Activated CD8-positive, alpha-beta memory T cell treated with anti-CD3 and anti-CD28 coated beads, Interleukin-2, amount 10 ng/mL, durations not matched to agents 7 days and 5 days (primary cell): ENCODE measurements around the gene SERPINF2. TPM values are rescaled to one million over a fixed set of nuclear protein-coding genes. Genes with fewer than 3 reads are reported as not detected.
"Not testable (repeated sequence)": the region's sequence is repeated elsewhere in the genome, so short reads cannot be mapped to it uniquely, and the experiment has no call there.

ENCODE experiments used
- ATAC-seq: fragments of 150-1000 bp; cut with Tn5 transposase; one replicate; pipeline ENCODE4 v1.10.0; 2021; ENCODE audit warnings: moderate library complexity
- CTCF ChIA-PET: fragments of 350-600 bp; sonication (Branson Sonifier 250); formaldehyde crosslinking; loops from one replicate; lab custom pipeline; 2021; ENCODE audit warnings: antibody characterized with exemption; lab: Charles Lee
- DNase-seq: peaks from one replicate; pipeline ENCODE4 v3.0.0-alpha.2; 2020
- H3K27ac Mint-ChIP-seq: one replicate; pipeline ENCODE4 v1.8.0; 2021; ENCODE audit warnings: mild to moderate bottlenecking, mixed read lengths
- H3K27me3 Mint-ChIP-seq: one replicate; pipeline ENCODE4 v1.8.0; 2021; ENCODE audit warnings: mixed read lengths
- H3K36me3 Mint-ChIP-seq: one replicate; pipeline ENCODE4 v1.8.0; 2021; ENCODE audit warnings: mild to moderate bottlenecking, mixed read lengths
- H3K4me1 Mint-ChIP-seq: one replicate; pipeline ENCODE4 v1.8.0; 2021; ENCODE audit warnings: mixed read lengths
- H3K4me3 Mint-ChIP-seq: one replicate; pipeline ENCODE4 v1.8.0; 2021; ENCODE audit warnings: mild to moderate bottlenecking, moderate library complexity, mixed read lengths
- H3K9me3 Mint-ChIP-seq: one replicate; pipeline ENCODE4 v1.8.0; 2022; ENCODE audit warnings: low read depth, mixed read lengths
- total RNA-seq, 2 experiments: library from RNA; stranded (reverse); gene quantifications; one replicate each; pipeline ENCODE4 v1.2.3, GENCODE V29; 2021

SERPINF2 gene
- total RNA-seq, 2 experiments from 2014 or later, result 0.18 to 0.19 TPM

- no peak overlapping the region for H3K4me3 Mint-ChIP-seq
- H3K27ac Mint-ChIP-seq, result no peak overlapping the region
- CTCF ChIA-PET, result interaction anchor here (0.6 to 2.2 kb wide), 6 partner anchors 16 to 68 kb away, joined by 3 to 10 read pairs (median 4); no protein-coding TSS in a partner anchor
- H3K27me3 Mint-ChIP-seq, result no peaks in the 10 kb centered on the region
- H3K36me3 Mint-ChIP-seq, result peaks cover 36% of the 10 kb centered on the region
- no peaks in the 10 kb centered on the region for H3K9me3 Mint-ChIP-seq
- H3K4me1 Mint-ChIP-seq, result peaks cover 2% of the 10 kb centered on the region
- ATAC-seq (no peak), DNase-seq (no peak)
Observed at GRCh38 chr17:1783834-1784611, 41.4 kb downstream of the SERPINF2 start.

- no peak for ATAC-seq
- DNase-seq, result no peak
- H3K36me3 Mint-ChIP-seq, result peaks cover 35% of the 10 kb centered on the region
- no peaks in the 10 kb centered on the region for H3K9me3 Mint-ChIP-seq
- CTCF ChIA-PET, result interaction anchor here (0.8 kb wide), 1 partner anchor 64 kb away, joined by 3 read pairs; no protein-coding TSS in a partner anchor
- peaks cover 2% of the 10 kb centered on the region for H3K4me1 Mint-ChIP-seq
- no peak overlapping the region for H3K4me3 Mint-ChIP-seq
- no peak overlapping the region for H3K27ac Mint-ChIP-seq
- no peaks in the 10 kb centered on the region for H3K27me3 Mint-ChIP-seq
Observed at GRCh38 chr17:1785930-1786329, 43.3 kb downstream of the SERPINF2 start.

- no peak overlapping the region for H3K27ac Mint-ChIP-seq
- DNase-seq (no peak), ATAC-seq (no peak)
- CTCF ChIA-PET, result no interaction called here
- peaks cover 32% of the 10 kb centered on the region for H3K36me3 Mint-ChIP-seq
- H3K27me3 Mint-ChIP-seq, result no peaks in the 10 kb centered on the region
- H3K9me3 Mint-ChIP-seq, result no peaks in the 10 kb centered on the region
- no peak overlapping the region for H3K4me3 Mint-ChIP-seq
- peaks cover 2% of the 10 kb centered on the region for H3K4me1 Mint-ChIP-seq
Observed at GRCh38 chr17:1786708-1787107, 44.0 kb downstream of the SERPINF2 start.

- CTCF ChIA-PET, result interaction anchor here (1.0 kb wide), 1 partner anchor 138 kb away, joined by 3 read pairs; the partner anchor contains the start of gene RILP
- H3K27ac Mint-ChIP-seq, result no peak overlapping the region
- no peak for DNase-seq
- ATAC-seq, result no peak
- H3K27me3 Mint-ChIP-seq, result no peaks in the 10 kb centered on the region
- H3K4me1 Mint-ChIP-seq, result no peaks in the 10 kb centered on the region
- H3K4me3 Mint-ChIP-seq, result no peak overlapping the region
- H3K9me3 Mint-ChIP-seq, result no peaks in the 10 kb centered on the region
- H3K36me3 Mint-ChIP-seq, result peaks cover 25% of the 10 kb centered on the region
Observed at GRCh38 chr17:1787301-1787902, 44.7 kb downstream of the SERPINF2 start.

GRCh38 chr17:1789936-1790335 is 47.3 kb downstream of the SERPINF2 start:
- H3K4me1 Mint-ChIP-seq, result peaks cover 3% of the 10 kb centered on the region
- H3K4me3 Mint-ChIP-seq, result no peak overlapping the region
- CTCF ChIA-PET, result no interaction called here
- H3K9me3 Mint-ChIP-seq, result no peaks in the 10 kb centered on the region
- DNase-seq (no peak), ATAC-seq (no peak)
- peaks cover 20% of the 10 kb centered on the region for H3K36me3 Mint-ChIP-seq
- H3K27me3 Mint-ChIP-seq, result no peaks in the 10 kb centered on the region
- no peak overlapping the region for H3K27ac Mint-ChIP-seq

- DNase-seq, result no peak
- H3K4me1 Mint-ChIP-seq, result peaks cover 6% of the 10 kb centered on the region
- ATAC-seq, result no peak
- CTCF ChIA-PET, result interaction anchor here (1.4 kb wide), 1 partner anchor 76 kb away, joined by 4 read pairs; no protein-coding TSS in a partner anchor
- H3K36me3 Mint-ChIP-seq, result peaks cover 20% of the 10 kb centered on the region
- no peaks in the 10 kb centered on the region for H3K27me3 Mint-ChIP-seq
- peak overlapping the region; percentile 46 for H3K27ac Mint-ChIP-seq
- H3K4me3 Mint-ChIP-seq, result no peak overlapping the region
- no peaks in the 10 kb centered on the region for H3K9me3 Mint-ChIP-seq
Observed at GRCh38 chr17:1792495-1793446, 50.1 kb downstream of the SERPINF2 start.

GRCh38 chr17:1793447-1793806 is 50.8 kb downstream of the SERPINF2 start:
- H3K36me3 Mint-ChIP-seq, result peaks cover 20% of the 10 kb centered on the region
- no peaks in the 10 kb centered on the region for H3K9me3 Mint-ChIP-seq
- H3K27me3 Mint-ChIP-seq, result no peaks in the 10 kb centered on the region
- no peak for DNase-seq
- H3K4me3 Mint-ChIP-seq, result no peak overlapping the region
- CTCF ChIA-PET, result interaction anchor here (1.4 kb wide), 1 partner anchor 77 kb away, joined by 4 read pairs; no protein-coding TSS in a partner anchor
- ATAC-seq, result no peak
- H3K4me1 Mint-ChIP-seq, result peaks cover 6% of the 10 kb centered on the region
- peak overlapping the region; percentile 46 for H3K27ac Mint-ChIP-seq

- CTCF ChIA-PET, result interaction anchor here (1.2 kb wide), 1 partner anchor 76 kb away, joined by 3 read pairs; no protein-coding TSS in a partner anchor
- Mint-ChIP-seq H3K4me3 (no peak overlapping the region), H3K9me3 (no peaks in the 10 kb centered on the region), H3K4me1 (peaks cover 6% of the 10 kb centered on the region), H3K27ac (no peak overlapping the region), H3K27me3 (no peaks in the 10 kb centered on the region), H3K36me3 (peaks cover 20% of the 10 kb centered on the region)
- DNase-seq (no peak), ATAC-seq (no peak)
Observed at GRCh38 chr17:1796800-1797199, 54.1 kb downstream of the SERPINF2 start.

- H3K27ac Mint-ChIP-seq, result peak overlapping the region; percentile 63
- no peaks in the 10 kb centered on the region for H3K9me3 Mint-ChIP-seq
- peaks cover 6% of the 10 kb centered on the region for H3K4me1 Mint-ChIP-seq
- H3K36me3 Mint-ChIP-seq, result peaks cover 20% of the 10 kb centered on the region
- CTCF ChIA-PET, result interaction anchor here (0.9 to 1.2 kb wide), 2 partner anchors 76 to 81 kb away, joined by 3 read pairs; no protein-coding TSS in a partner anchor
- H3K4me3 Mint-ChIP-seq, result no peak overlapping the region
- H3K27me3 Mint-ChIP-seq, result no peaks in the 10 kb centered on the region
- DNase-seq (no peak), ATAC-seq (no peak)
Observed at GRCh38 chr17:1797323-1797722, 54.7 kb downstream of the SERPINF2 start.

- DNase-seq, H3K4me3 Mint-ChIP-seq, ATAC-seq, H3K9me3 Mint-ChIP-seq, H3K27me3 Mint-ChIP-seq, H3K27ac Mint-ChIP-seq, H3K4me1 Mint-ChIP-seq: not testable (repeated sequence)
- CTCF ChIA-PET, result interaction anchor here (0.9 kb wide), 1 partner anchor 81 kb away, joined by 3 read pairs; no protein-coding TSS in a partner anchor
- H3K36me3 Mint-ChIP-seq, result peaks cover 20% of the 10 kb centered on the region
Observed at GRCh38 chr17:1797846-1798245, 55.2 kb downstream of the SERPINF2 start.

GRCh38 chr17:1800240-1800639 is 57.6 kb downstream of the SERPINF2 start:
- Mint-ChIP-seq H3K27ac (no peak overlapping the region), H3K9me3 (no peaks in the 10 kb centered on the region), H3K27me3 (no peaks in the 10 kb centered on the region), H3K4me3 (no peak overlapping the region), H3K36me3 (peaks cover 27% of the 10 kb centered on the region), H3K4me1 (peaks cover 2% of the 10 kb centered on the region)
- DNase-seq (no peak), ATAC-seq (no peak)
- CTCF ChIA-PET, result interaction anchor here (0.8 kb wide), 1 partner anchor 79 kb away, joined by 3 read pairs; no protein-coding TSS in a partner anchor

- H3K27me3 Mint-ChIP-seq, result no peaks in the 10 kb centered on the region
- CTCF ChIA-PET, result interaction anchor here (0.8 kb wide), 1 partner anchor 79 kb away, joined by 3 read pairs; no protein-coding TSS in a partner anchor
Observed at GRCh38 chr17:1800712-1801111, 58.0 kb downstream of the SERPINF2 start.

More at GRCh38 chr17:1800712-1801111, 58.0 kb downstream of the SERPINF2 start:
- Mint-ChIP-seq H3K36me3 (peaks cover 28% of the 10 kb centered on the region), H3K9me3 (no peaks in the 10 kb centered on the region), H3K4me1 (peaks cover 2% of the 10 kb centered on the region), H3K4me3 (no peak overlapping the region), H3K27ac (no peak overlapping the region)
- no peak for ATAC-seq
- DNase-seq, result no peak
